Tracheal epithelial cell (primary cell): ENCODE data around the gene CLCN5. TPM values are rescaled to one million over a fixed set of nuclear protein-coding genes. Genes with fewer than 3 reads are reported as not detected.

Experiments used
- total RNA-seq: library from RNA; depleted of rRNA; stranded (reverse); fragments of >200 nt; gene quantifications from 2 replicates; pipeline ENCODE4 v1.2.1, GENCODE V29; 2014

The CLCN5 gene
- total RNA-seq = 7.2 and 9.0 TPM in 2 replicates

DNA sequence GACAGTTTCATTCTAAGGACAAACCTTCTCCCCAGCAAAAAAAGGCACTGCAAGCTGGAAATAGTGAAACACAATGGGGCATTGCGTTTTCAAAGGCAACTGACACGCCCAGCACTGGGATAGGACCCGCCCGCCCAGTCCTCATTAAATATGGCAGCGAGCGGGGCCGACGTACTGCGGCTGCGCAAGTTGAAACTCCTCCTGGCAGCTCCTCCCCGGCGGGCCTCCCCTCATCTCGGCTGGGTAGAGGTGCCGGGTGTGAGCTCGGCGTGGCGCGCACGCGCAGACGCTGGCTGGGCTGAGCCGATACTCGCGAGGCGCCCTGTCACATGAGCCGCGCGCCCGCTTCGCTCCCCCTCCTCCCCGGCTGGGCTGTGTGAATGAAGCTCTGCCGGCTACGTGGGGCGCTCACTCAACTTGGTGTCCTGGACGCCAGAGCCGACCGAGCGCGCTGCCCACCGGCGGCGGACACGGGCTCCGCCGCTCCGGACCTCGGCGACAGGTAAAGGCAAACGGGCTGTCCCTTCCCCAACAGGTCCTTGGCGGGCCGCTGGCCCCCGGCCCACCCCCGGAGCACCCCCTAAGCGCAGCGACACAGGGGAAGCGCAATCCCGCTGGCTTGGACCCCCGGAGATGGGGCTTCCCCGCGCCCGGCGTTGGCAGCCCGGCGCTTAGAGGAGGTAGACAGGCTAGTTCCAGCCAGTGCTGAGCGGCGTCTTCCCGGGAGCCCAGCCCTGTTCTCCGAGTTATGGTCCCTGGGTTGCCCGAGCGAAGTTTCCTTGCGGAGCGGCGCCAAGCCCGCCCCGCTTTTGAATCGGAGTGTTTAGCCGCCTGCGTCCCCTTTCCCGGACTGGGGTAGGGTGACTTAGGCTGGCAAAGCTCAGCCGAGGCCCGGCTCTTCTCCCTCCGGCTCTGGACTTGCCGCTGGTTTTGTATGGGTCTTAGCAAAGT lies at the start of gene CLCN5:
TSS of gene CLCN5 (plus strand) at position 306 of the 951 bp plus-strand sequence. CDS start 2,703 bp downstream, outside the sequence.

DNA sequence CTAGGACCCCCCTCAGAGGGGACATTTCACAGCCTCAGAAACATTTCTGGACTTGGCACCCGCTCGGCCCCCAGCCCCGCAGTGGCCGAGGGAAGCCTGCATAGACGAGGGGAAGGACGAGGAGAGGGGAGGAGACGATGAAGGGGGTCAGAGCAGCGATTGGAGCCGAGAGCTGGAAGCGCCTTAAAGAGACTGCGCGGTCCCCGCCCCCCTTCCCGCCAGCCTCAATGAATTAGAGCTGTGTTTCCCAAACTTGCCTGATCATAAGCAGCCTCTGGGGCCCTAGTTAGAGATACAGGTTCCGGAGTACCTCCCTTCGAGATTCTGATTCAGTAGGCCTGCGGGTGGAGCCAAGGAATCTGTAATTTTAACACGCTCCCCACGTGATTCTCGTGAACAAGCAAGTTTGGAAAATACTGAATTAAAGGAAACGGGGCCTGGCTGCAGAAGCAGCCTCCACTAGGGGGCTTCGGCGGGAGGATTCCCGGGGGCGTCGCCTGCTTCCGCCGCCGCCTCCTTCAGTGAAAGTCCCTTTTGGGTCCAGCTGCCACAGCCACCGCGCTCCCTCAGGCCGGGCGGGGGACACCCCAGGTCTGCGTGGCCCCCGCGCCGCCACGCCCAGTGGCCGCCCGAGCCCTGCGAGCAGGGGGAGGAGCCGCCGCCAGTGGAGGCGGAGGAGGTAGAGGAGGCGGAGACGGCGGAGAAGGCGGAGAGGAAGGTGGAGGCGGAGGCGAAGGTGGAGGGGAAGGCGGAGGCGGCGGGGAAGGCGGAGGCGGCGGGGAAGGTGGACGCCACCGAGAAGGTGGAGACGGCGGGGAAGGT lies 43.4 kb upstream of the CLCN5 start, which contains the start of gene USP27X:
TSS of gene USP27X (plus strand) at position 651 of the 822 bp plus-strand sequence. CDS start 824 bp downstream, outside the sequence.

Other genes with a start within 250 kb of the CLCN5 start
- gene PAGE1, start 226.6 kb upstream of the CLCN5 start, total RNA-seq = not detected in 2 replicates
- not detected in 2 replicates for gene PAGE4, start 93.3 kb upstream of the CLCN5 start, total RNA-seq
- gene USP27X, start 43.1 kb upstream of the CLCN5 start, total RNA-seq = 1.9 and 2.2 TPM in 2 replicates